DOHH2 (cell line): ENCODE results near the gene CASQ1.

Experiments
- H3F3A ChIP-seq: fragments of 200-600 bp; sonication (generic), shearing (Covaris generic); 2 replicates; pipeline ENCODE4 v1.6.0; 2016; ENCODE audit warnings: antibody characterized with exemption, mild to moderate bottlenecking; ENCODE audit not compliant: control insufficient read depth, insufficient read depth
- H3K27ac ChIP-seq: fragments of 200-600 bp; sonication (generic); 2 replicates; pipeline ENCODE4 v1.5.1; 2014; ENCODE audit warnings: low read depth, mild to moderate bottlenecking, low read length, moderate library complexity
- H3K27me3 ChIP-seq: fragments of 200-600 bp; sonication (generic); 2 replicates; pipeline ENCODE4 v1.6.1; 2014; ENCODE audit warnings: mild to moderate bottlenecking, low read length, mixed read lengths; ENCODE audit not compliant: control insufficient read depth
- H3K36me3 ChIP-seq: fragments of 200-600 bp; sonication (generic); 2 replicates; pipeline ENCODE4 v1.6.1; 2014; ENCODE audit warnings: mild to moderate bottlenecking, low read length, moderate library complexity, mixed read lengths; ENCODE audit not compliant: control insufficient read depth
- H3K4me1 ChIP-seq: fragments of 200-600 bp; sonication (generic); 2 replicates; pipeline ENCODE4 v1.6.1; 2014; ENCODE audit warnings: mild to moderate bottlenecking, low read length, mixed read lengths; ENCODE audit not compliant: control insufficient read depth
- H3K4me2 ChIP-seq: fragments of 200-600 bp; sonication (generic); 2 replicates; pipeline ENCODE4 v1.6.0; 2014; ENCODE audit warnings: mild to moderate bottlenecking, low read length, moderate library complexity
- H3K4me3 ChIP-seq: fragments of 200-600 bp; sonication (generic); 2 replicates; pipeline ENCODE4 v1.5.1; 2014; ENCODE audit warnings: mild to moderate bottlenecking, low read length, mixed read lengths
- H3K79me2 ChIP-seq: fragments of 200-600 bp; sonication (generic); 2 replicates; pipeline ENCODE4 v1.6.1; 2014; ENCODE audit warnings: mild to moderate bottlenecking, low read length, mixed read lengths; ENCODE audit not compliant: control insufficient read depth
- H3K9me2 ChIP-seq: fragments of 200-600 bp; sonication (generic); replicated peaks from 2 replicates; pipeline ENCODE4 v1.6.1; 2014; ENCODE audit warnings: mild to moderate bottlenecking, low read length, mixed read lengths; ENCODE audit not compliant: control insufficient read depth
- H3K9me3 ChIP-seq: fragments of 200-600 bp; sonication (generic); 2 replicates; pipeline ENCODE4 v1.6.1; 2014; ENCODE audit warnings: antibody characterized with exemption, low read length, mixed read lengths; ENCODE audit not compliant: control insufficient read depth, insufficient read depth
- H4K20me1 ChIP-seq: fragments of 200-600 bp; sonication (generic); 2 replicates; pipeline ENCODE4 v1.6.0; 2014; ENCODE audit warnings: low read depth, mild to moderate bottlenecking, antibody characterized with exemption, low read length, moderate library complexity; ENCODE audit not compliant: control insufficient read depth, insufficient read depth
- CTCF ChIP-seq: fragments of 200-600 bp; sonication (generic); IDR thresholded peaks from one replicate; pipeline ENCODE4 v1.5.1; 2014; ENCODE audit warnings: antibody characterized with exemption, mild to moderate bottlenecking, low read depth, low read length; ENCODE audit not compliant: poor library complexity, severe bottlenecking
- EZH2phosphoT487 ChIP-seq: fragments of 200-600 bp; sonication (generic); IDR thresholded peaks from 2 replicates; pipeline ENCODE4 v1.6.1; 2017; ENCODE audit warnings: borderline replicate concordance, mild to moderate bottlenecking, antibody characterized with exemption, low read length, moderate library complexity, mixed read lengths

The CASQ1 gene

GRCh38 chr1:160220301-160220700 lies 29.9 kb downstream of the CASQ1 start:
- Histone ChIP-seq H3K79me2 (no peaks in the 10 kb centered on the region), H3K9me3 (no peaks in the 10 kb centered on the region), H3K36me3 (peaks cover 98% of the 10 kb centered on the region), H3K4me1 (no peaks in the 10 kb centered on the region), H3F3A (peaks cover 9% of the 10 kb centered on the region; the same call in 1 of the 2 replicates), H3K4me3 (no peak overlapping the region), H4K20me1 (no peaks in the 10 kb centered on the region), H3K27ac (no peak overlapping the region), H3K4me2 (no peak overlapping the region), H3K9me2 (no peaks in the 10 kb centered on the region), H3K27me3 (no peaks in the 10 kb centered on the region)
- TF ChIP-seq CTCF, result no peak
- TF ChIP-seq EZH2phosphoT487, result no peak

GRCh38 chr1:160221089-160221488 lies 30.7 kb downstream of the CASQ1 start:
- peaks cover 98% of the 10 kb centered on the region for H3K36me3 ChIP-seq
- H4K20me1 ChIP-seq, result no peaks in the 10 kb centered on the region
- H3F3A ChIP-seq, result peaks cover 5% of the 10 kb centered on the region; the same call in 1 of the 2 replicates
- no peak overlapping the region for H3K4me2 ChIP-seq
- no peaks in the 10 kb centered on the region for H3K79me2 ChIP-seq
- H3K27me3 ChIP-seq, result no peaks in the 10 kb centered on the region
- H3K9me3 ChIP-seq, result no peaks in the 10 kb centered on the region
- TF ChIP-seq EZH2phosphoT487 (no peak), CTCF (no peak)
- no peak overlapping the region for H3K27ac ChIP-seq
- H3K9me2 ChIP-seq, result no peaks in the 10 kb centered on the region
- H3K4me3 ChIP-seq, result no peak overlapping the region
- H3K4me1 ChIP-seq, result no peaks in the 10 kb centered on the region

- no peaks in the 10 kb centered on the region for H3K9me2 ChIP-seq
- no peaks in the 10 kb centered on the region for H3K9me3 ChIP-seq
- H3K79me2 ChIP-seq, result no peaks in the 10 kb centered on the region
- peaks cover 99% of the 10 kb centered on the region for H3K36me3 ChIP-seq
- H3K4me3 ChIP-seq, result no peak overlapping the region
- H3K27ac ChIP-seq, result no peak overlapping the region
- no peaks in the 10 kb centered on the region for H3K27me3 ChIP-seq
- no peaks in the 10 kb centered on the region for H4K20me1 ChIP-seq
- TF ChIP-seq EZH2phosphoT487, result no peak
- TF ChIP-seq CTCF, result no peak
- H3K4me1 ChIP-seq, result no peaks in the 10 kb centered on the region
- H3F3A ChIP-seq, result peaks cover 5% of the 10 kb centered on the region; the same call in 1 of the 2 replicates
- no peak overlapping the region for H3K4me2 ChIP-seq
Observed at GRCh38 chr1:160222546-160222945, 32.2 kb downstream of the CASQ1 start.
